ENCODE measurements around the gene GADL1. TPM values are rescaled to one million over a fixed set of nuclear protein-coding genes. Genes with fewer than 3 reads are reported as not detected.
A peak's percentile ranks its signal among the peaks of the same experiment; 100 is the strongest.

GADL1 gene, protein sequence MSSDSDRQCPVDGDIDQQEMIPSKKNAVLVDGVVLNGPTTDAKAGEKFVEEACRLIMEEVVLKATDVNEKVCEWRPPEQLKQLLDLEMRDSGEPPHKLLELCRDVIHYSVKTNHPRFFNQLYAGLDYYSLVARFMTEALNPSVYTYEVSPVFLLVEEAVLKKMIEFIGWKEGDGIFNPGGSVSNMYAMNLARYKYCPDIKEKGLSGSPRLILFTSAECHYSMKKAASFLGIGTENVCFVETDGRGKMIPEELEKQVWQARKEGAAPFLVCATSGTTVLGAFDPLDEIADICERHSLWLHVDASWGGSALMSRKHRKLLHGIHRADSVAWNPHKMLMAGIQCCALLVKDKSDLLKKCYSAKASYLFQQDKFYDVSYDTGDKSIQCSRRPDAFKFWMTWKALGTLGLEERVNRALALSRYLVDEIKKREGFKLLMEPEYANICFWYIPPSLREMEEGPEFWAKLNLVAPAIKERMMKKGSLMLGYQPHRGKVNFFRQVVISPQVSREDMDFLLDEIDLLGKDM
- 0.03 TPM for polyA plus RNA-seq (2013, experiment 1 of 2)
- polyA plus RNA-seq (2013, experiment 2 of 2), result 0.01 TPM

DNA sequence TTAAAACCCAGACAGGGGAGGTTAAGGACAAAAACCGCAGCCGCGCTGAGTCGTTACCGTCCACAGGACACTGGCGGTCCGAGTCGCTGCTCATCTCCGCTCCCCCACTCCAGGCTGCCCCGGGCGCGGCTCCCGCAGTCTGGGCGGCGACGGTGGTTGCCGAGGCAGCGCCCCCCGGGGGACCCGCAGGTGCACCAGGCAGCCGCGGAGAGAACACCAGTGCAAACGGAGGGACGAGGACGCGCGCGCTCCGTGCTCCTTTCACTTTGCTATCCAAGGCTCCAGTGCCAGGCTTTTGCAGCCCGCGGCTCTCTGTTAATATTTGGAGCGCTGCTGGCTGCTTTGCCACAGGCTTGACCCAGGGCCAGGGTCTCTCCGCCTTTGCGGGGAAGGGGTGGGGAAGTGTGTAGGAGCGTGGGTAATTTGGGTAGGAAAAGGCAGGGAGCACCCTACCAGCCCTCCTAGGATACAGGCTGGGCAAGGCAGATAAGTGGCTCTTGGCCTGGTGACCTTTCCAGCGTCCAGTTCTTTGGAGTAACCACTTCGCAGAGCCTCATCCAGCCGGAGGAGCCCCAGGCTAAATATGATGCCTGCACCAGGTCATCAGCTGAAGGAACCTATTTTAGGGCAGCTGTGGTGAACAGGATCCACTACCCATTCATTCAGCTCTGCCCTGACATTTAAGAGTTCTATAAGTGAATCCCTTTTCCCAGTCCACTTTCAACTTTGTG is at the start of gene GADL1:
Gene GADL1, minus strand, starts transcription at position 141 of the 731 bp plus-strand sequence. Its CDS starts 47 bp downstream, at position 94.
- Histone ChIP-seq H3K79me1 (replicated peaks; ENCODE audit: low read length, poor library complexity, severe bottlenecking) (no peaks in the 10 kb centered on the region), H4K91ac (ENCODE audit: low read length) (no peak within 1 kb of the TSS), H3K4me3 (ENCODE audit: insufficient read depth in 1 of 2, low read depth in 1 of 2, low read length in 2 of 2) (peak within 1 kb of the TSS; percentile 60 to 85), H3K23ac (ENCODE audit: low read length in 2 of 2) (no peak within 1 kb of the TSS), H4K8ac (ENCODE audit: low read length) (no peak within 1 kb of the TSS), H3K27ac (ENCODE audit: low read length, poor library complexity, severe bottlenecking) (no peak within 1 kb of the TSS), H3K27me3 (ENCODE audit: control insufficient read depth in 1 of 2, insufficient read depth in 1 of 2, low read length in 2 of 2) (peaks cover 12 to 30% of the 10 kb centered on the region in 2 experiments), H3K18ac (ENCODE audit: low read depth in 1 of 2, low read length in 2 of 2) (no peak within 1 kb of the TSS), H3K4ac (ENCODE audit: low read depth in 1 of 2, low read length in 2 of 2) (no peak within 1 kb of the TSS), H3K14ac (ENCODE audit: low read length in 2 of 2) (no peak within 1 kb of the TSS), H3K36me3 (ENCODE audit: control insufficient read depth in 1 of 2, insufficient read depth in 2 of 2, low read depth in 1 of 2, low read length in 2 of 2) (no peaks in the 10 kb centered on the region), H2BK15ac (ENCODE audit: low read depth, poor library complexity, severe bottlenecking) (no peak within 1 kb of the TSS), H2BK120ac (ENCODE audit: low read depth, low read length) (no peak within 1 kb of the TSS), H3K9ac (ENCODE audit: low read length) (peak within 1 kb of the TSS; percentile 63), H2BK5ac (ENCODE audit: low read depth, low read length, poor library complexity, severe bottlenecking) (no peak within 1 kb of the TSS), H3K9me3 (ENCODE audit: control insufficient read depth, low read length) (no peaks in the 10 kb centered on the region), H2AK5ac (ENCODE audit: low read length, severe bottlenecking) (no peak within 1 kb of the TSS), H2AFZ (ENCODE audit: low read depth, low read length) (no peak within 1 kb of the TSS), H3K4me2 (ENCODE audit: low read length, poor library complexity, severe bottlenecking) (peak within 1 kb of the TSS; percentile 100), H3K4me1 (ENCODE audit: control insufficient read depth, insufficient read depth, low read depth, low read length) (peaks cover 5% of the 10 kb centered on the region), H2BK12ac (ENCODE audit: low read length in 2 of 2) (no peak within 1 kb of the TSS)
- DNase-seq, result peak; percentile 38
- 5% methylated on average over 38 of the region's 38 CpGs for WGBS

DNA sequence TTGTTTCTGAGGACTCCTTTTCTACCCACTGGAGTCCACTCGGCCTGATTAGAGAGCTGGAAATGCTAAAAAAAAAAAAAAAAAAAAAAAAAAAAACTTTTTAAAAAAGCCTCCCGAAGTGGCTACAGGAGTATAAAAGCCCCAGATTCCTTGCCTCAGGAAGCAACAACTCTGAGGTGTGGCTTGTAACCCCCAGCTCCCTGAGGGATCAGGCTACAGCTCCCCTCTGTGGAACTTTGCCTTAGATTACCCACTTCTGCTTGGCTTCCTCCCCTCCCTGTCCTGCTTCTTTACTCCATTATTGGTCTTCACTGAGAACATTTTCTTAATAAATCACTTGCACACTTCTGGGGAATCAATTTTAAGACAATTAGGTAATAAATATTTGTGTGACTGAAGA is 49.7 kb upstream of the GADL1 start:
- no peak overlapping the region for H3K27ac ChIP-seq (ENCODE audit: low read length, poor library complexity, severe bottlenecking)
- H2BK12ac ChIP-seq (ENCODE audit: low read length in 2 of 2), result no peak overlapping the region
- no peak overlapping the region for H3K4ac ChIP-seq (ENCODE audit: low read depth in 1 of 2, low read length in 2 of 2)
- no peaks in the 10 kb centered on the region for H3K36me3 ChIP-seq (ENCODE audit: control insufficient read depth in 1 of 2, insufficient read depth in 2 of 2, low read depth in 1 of 2, low read length in 2 of 2)
- H3K27me3 ChIP-seq (ENCODE audit: control insufficient read depth in 1 of 2, insufficient read depth in 1 of 2, low read length in 2 of 2), result no peaks in the 10 kb centered on the region
- H3K23ac ChIP-seq (ENCODE audit: low read length in 2 of 2), result no peak overlapping the region
- no peak overlapping the region for H3K9ac ChIP-seq (ENCODE audit: low read length)
- H2BK5ac ChIP-seq (ENCODE audit: low read depth, low read length, poor library complexity, severe bottlenecking), result no peak overlapping the region
- DNase-seq, result no peak
- H4K8ac ChIP-seq (ENCODE audit: low read length), result no peak overlapping the region
- H2BK15ac ChIP-seq (ENCODE audit: low read depth, poor library complexity, severe bottlenecking), result no peak overlapping the region
- H3K4me2 ChIP-seq (ENCODE audit: low read length, poor library complexity, severe bottlenecking), result no peak overlapping the region
- no peak overlapping the region for H2BK120ac ChIP-seq (ENCODE audit: low read depth, low read length)
- no peak overlapping the region for H4K91ac ChIP-seq (ENCODE audit: low read length)
- H3K9me3 ChIP-seq (ENCODE audit: control insufficient read depth, low read length), result peaks cover 7% of the 10 kb centered on the region
- no peak overlapping the region for H2AK5ac ChIP-seq (ENCODE audit: low read length, severe bottlenecking)
- no peak overlapping the region for H3K18ac ChIP-seq (ENCODE audit: low read depth in 1 of 2, low read length in 2 of 2)
- H3K79me1 ChIP-seq (replicated peaks; ENCODE audit: low read length, poor library complexity, severe bottlenecking), result no peaks in the 10 kb centered on the region
- WGBS, result 63% methylated on average over 1 of the region's 2 CpGs
- H2AFZ ChIP-seq (ENCODE audit: low read depth, low read length), result no peak overlapping the region
- no peak overlapping the region for H3K4me3 ChIP-seq (ENCODE audit: insufficient read depth in 1 of 2, low read depth in 1 of 2, low read length in 2 of 2)
- no peaks in the 10 kb centered on the region for H3K4me1 ChIP-seq (ENCODE audit: control insufficient read depth, insufficient read depth, low read depth, low read length)
- no peak overlapping the region for H3K14ac ChIP-seq (ENCODE audit: low read length in 2 of 2)

DNA sequence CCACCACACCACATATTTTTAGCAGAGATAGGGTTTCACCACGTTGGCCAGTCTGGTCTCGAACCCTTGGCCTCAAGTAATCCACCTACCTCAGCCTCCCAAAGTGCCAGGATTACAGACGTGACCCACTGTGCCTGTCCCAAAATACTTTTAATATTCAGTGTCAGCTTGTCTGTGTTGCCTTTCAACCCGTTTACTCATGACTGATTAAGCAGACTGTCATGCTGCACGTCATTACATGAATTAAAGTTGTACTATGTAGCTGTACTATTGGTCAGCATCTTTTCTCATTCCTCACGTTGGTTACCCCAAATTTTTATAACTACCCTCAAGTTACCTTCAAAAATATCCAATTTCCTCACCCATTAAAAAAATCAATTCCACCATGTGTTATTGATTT is 48.7 kb upstream of the GADL1 start:
- H3K27ac ChIP-seq (ENCODE audit: low read length, poor library complexity, severe bottlenecking), result no peak overlapping the region
- no peak overlapping the region for H3K4me3 ChIP-seq (ENCODE audit: insufficient read depth in 1 of 2, low read depth in 1 of 2, low read length in 2 of 2)
- WGBS, result 92% methylated on average over 5 of the region's 6 CpGs
- no peak overlapping the region for H2BK5ac ChIP-seq (ENCODE audit: low read depth, low read length, poor library complexity, severe bottlenecking)
- H3K23ac ChIP-seq (ENCODE audit: low read length in 2 of 2), result no peak overlapping the region
- H2BK120ac ChIP-seq (ENCODE audit: low read depth, low read length), result no peak overlapping the region
- peaks cover 7% of the 10 kb centered on the region for H3K9me3 ChIP-seq (ENCODE audit: control insufficient read depth, low read length)
- H4K8ac ChIP-seq (ENCODE audit: low read length), result no peak overlapping the region
- H2AFZ ChIP-seq (ENCODE audit: low read depth, low read length), result no peak overlapping the region
- no peak overlapping the region for H2BK12ac ChIP-seq (ENCODE audit: low read length in 2 of 2)
- no peak overlapping the region for H4K91ac ChIP-seq (ENCODE audit: low read length)
- no peak overlapping the region for H2BK15ac ChIP-seq (ENCODE audit: low read depth, poor library complexity, severe bottlenecking)
- no peaks in the 10 kb centered on the region for H3K4me1 ChIP-seq (ENCODE audit: control insufficient read depth, insufficient read depth, low read depth, low read length)
- H3K14ac ChIP-seq (ENCODE audit: low read length in 2 of 2), result no peak overlapping the region
- H3K36me3 ChIP-seq (ENCODE audit: control insufficient read depth in 1 of 2, insufficient read depth in 2 of 2, low read depth in 1 of 2, low read length in 2 of 2), result no peaks in the 10 kb centered on the region
- H3K79me1 ChIP-seq (replicated peaks; ENCODE audit: low read length, poor library complexity, severe bottlenecking), result no peaks in the 10 kb centered on the region
- DNase-seq, result no peak
- H3K9ac ChIP-seq (ENCODE audit: low read length), result no peak overlapping the region
- no peak overlapping the region for H3K18ac ChIP-seq (ENCODE audit: low read depth in 1 of 2, low read length in 2 of 2)
- H3K4ac ChIP-seq (ENCODE audit: low read depth in 1 of 2, low read length in 2 of 2), result no peak overlapping the region
- no peak overlapping the region for H3K4me2 ChIP-seq (ENCODE audit: low read length, poor library complexity, severe bottlenecking)
- no peaks in the 10 kb centered on the region for H3K27me3 ChIP-seq (ENCODE audit: control insufficient read depth in 1 of 2, insufficient read depth in 1 of 2, low read length in 2 of 2)
- no peak overlapping the region for H2AK5ac ChIP-seq (ENCODE audit: low read length, severe bottlenecking)

DNA sequence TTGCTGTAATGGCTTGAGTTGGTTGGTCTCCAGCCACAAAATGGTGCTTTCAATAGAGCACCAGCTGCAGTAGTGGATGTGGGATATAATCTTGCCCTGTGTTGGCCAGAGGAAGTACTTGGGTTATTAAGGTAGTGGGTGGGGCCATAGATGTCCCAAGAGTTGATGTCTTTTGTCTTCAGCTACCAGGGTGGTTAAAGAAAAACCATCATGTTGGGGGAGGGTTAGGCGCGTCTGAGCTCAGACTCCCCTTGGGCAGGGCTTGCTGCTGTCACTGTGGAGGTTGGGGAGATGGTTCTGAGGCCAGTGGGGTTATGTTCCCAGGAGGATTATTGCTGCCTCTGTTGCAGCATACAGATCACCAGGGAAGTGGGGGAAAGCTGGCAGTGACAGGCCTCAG is 46.9 kb upstream of the GADL1 start:
- Histone ChIP-seq H4K8ac (ENCODE audit: low read length) (no peak overlapping the region), H2BK15ac (ENCODE audit: low read depth, poor library complexity, severe bottlenecking) (no peak overlapping the region), H2AK5ac (ENCODE audit: low read length, severe bottlenecking) (no peak overlapping the region), H3K4ac (ENCODE audit: low read depth in 1 of 2, low read length in 2 of 2) (no peak overlapping the region), H2BK12ac (ENCODE audit: low read length in 2 of 2) (no peak overlapping the region), H3K9me3 (ENCODE audit: control insufficient read depth, low read length) (peaks cover 11% of the 10 kb centered on the region), H2BK120ac (ENCODE audit: low read depth, low read length) (no peak overlapping the region), H4K91ac (ENCODE audit: low read length) (no peak overlapping the region), H2BK5ac (ENCODE audit: low read depth, low read length, poor library complexity, severe bottlenecking) (no peak overlapping the region), H3K4me3 (ENCODE audit: insufficient read depth in 1 of 2, low read depth in 1 of 2, low read length in 2 of 2) (no peak overlapping the region), H3K23ac (ENCODE audit: low read length in 2 of 2) (no peak overlapping the region), H3K4me2 (ENCODE audit: low read length, poor library complexity, severe bottlenecking) (no peak overlapping the region), H3K79me1 (replicated peaks; ENCODE audit: low read length, poor library complexity, severe bottlenecking) (no peaks in the 10 kb centered on the region), H3K18ac (ENCODE audit: low read depth in 1 of 2, low read length in 2 of 2) (no peak overlapping the region), H3K4me1 (ENCODE audit: control insufficient read depth, insufficient read depth, low read depth, low read length) (no peaks in the 10 kb centered on the region), H3K27ac (ENCODE audit: low read length, poor library complexity, severe bottlenecking) (no peak overlapping the region), H3K27me3 (ENCODE audit: control insufficient read depth in 1 of 2, insufficient read depth in 1 of 2, low read length in 2 of 2) (no peaks in the 10 kb centered on the region), H3K9ac (ENCODE audit: low read length) (no peak overlapping the region), H3K36me3 (ENCODE audit: control insufficient read depth in 1 of 2, insufficient read depth in 2 of 2, low read depth in 1 of 2, low read length in 2 of 2) (no peaks in the 10 kb centered on the region), H2AFZ (ENCODE audit: low read depth, low read length) (no peak overlapping the region), H3K14ac (ENCODE audit: low read length in 2 of 2) (no peak overlapping the region)
- DNase-seq, result no peak
- 100% methylated on average over 2 of the region's 2 CpGs for WGBS

Data from mesenchymal stem cell (in vitro differentiated cells and primary cell).